Mesenchymal stem cell (in vitro differentiated cells and primary cell): ENCODE data around the gene PGA3.
"Not testable (repeated sequence)": the region's sequence is repeated elsewhere in the genome, so short reads cannot be mapped to it uniquely, and the experiment has no call there.

Experiments
- DNase-seq: peaks from one replicate; pipeline ENCODE4 v3.0.0-alpha.2; 2013
- H2AFZ ChIP-seq: one replicate; pipeline ENCODE4 v1.6.1; 2013; ENCODE audit warnings: low read depth, mild to moderate bottlenecking, control low read depth, inconsistent platforms, low read length, moderate library complexity
- H2AK5ac ChIP-seq: 2 replicates; pipeline ENCODE4 v1.6.1; 2013; ENCODE audit warnings: low read length, moderate library complexity, mild to moderate bottlenecking, inconsistent platforms; ENCODE audit not compliant: severe bottlenecking
- H2BK120ac ChIP-seq: one replicate; pipeline ENCODE4 v1.6.1; 2013; ENCODE audit warnings: low read depth, mild to moderate bottlenecking, inconsistent platforms, low read length, moderate library complexity
- H2BK12ac ChIP-seq, 2 experiments: one replicate each; pipeline ENCODE4 v1.6.1; 2013; ENCODE audit warnings: inconsistent platforms in 2 of 2, low read length in 2 of 2, mild to moderate bottlenecking in 2 of 2, moderate library complexity in 2 of 2, control low read depth in 1 of 2
- H2BK15ac ChIP-seq: one replicate; pipeline ENCODE4 v1.6.1; 2013; ENCODE audit warnings: mild to moderate bottlenecking, low read depth, inconsistent platforms; ENCODE audit not compliant: poor library complexity, severe bottlenecking
- H2BK5ac ChIP-seq: 2 replicates; pipeline ENCODE4 v1.6.1; 2013; ENCODE audit warnings: low read depth, mild to moderate bottlenecking, low read length, control low read depth, inconsistent platforms; ENCODE audit not compliant: poor library complexity, severe bottlenecking
- H3K14ac ChIP-seq, 2 experiments: one replicate each; pipeline ENCODE4 v1.6.1; 2013; ENCODE audit warnings: inconsistent platforms in 2 of 2, low read length in 2 of 2, control low read depth in 1 of 2, mild to moderate bottlenecking in 1 of 2, moderate library complexity in 1 of 2
- H3K18ac ChIP-seq, 2 experiments: one replicate each; pipeline ENCODE4 v1.6.1; 2013; ENCODE audit warnings: inconsistent platforms in 2 of 2, low read length in 2 of 2, control low read depth in 1 of 2, low read depth in 1 of 2, mild to moderate bottlenecking in 1 of 2
- H3K23ac ChIP-seq, 2 experiments: one replicate each; pipeline ENCODE4 v1.6.1; 2013; ENCODE audit warnings: inconsistent platforms in 2 of 2, low read length in 2 of 2, mild to moderate bottlenecking in 2 of 2, moderate library complexity in 2 of 2, control low read depth in 1 of 2
- H3K27ac ChIP-seq: 2 replicates; pipeline ENCODE4 v1.5.1; 2013; ENCODE audit warnings: mild to moderate bottlenecking, moderate library complexity, low read length, control low read depth, inconsistent platforms; ENCODE audit not compliant: poor library complexity, severe bottlenecking
- H3K27me3 ChIP-seq, 2 experiments: 2 replicates each; pipeline versions ENCODE4 v1.6.1 to v1.7.0; 2013; ENCODE audit warnings: low read length in 2 of 2, mild to moderate bottlenecking in 2 of 2, moderate library complexity in 2 of 2, control low read depth in 1 of 2, inconsistent platforms in 1 of 2; ENCODE audit not compliant: control insufficient read depth in 1 of 2, insufficient read depth in 1 of 2
- H3K36me3 ChIP-seq, 2 experiments: 2 replicates each; pipeline versions ENCODE4 v1.6.1 to v1.7.0; 2013; ENCODE audit warnings: low read length in 2 of 2, control low read depth in 1 of 2, inconsistent platforms in 1 of 2, low read depth in 1 of 2, mild to moderate bottlenecking in 1 of 2; ENCODE audit not compliant: insufficient read depth in 2 of 2, control insufficient read depth in 1 of 2
- H3K4ac ChIP-seq, 2 experiments: one replicate each; pipeline ENCODE4 v1.6.1; 2013; ENCODE audit warnings: inconsistent platforms in 2 of 2, low read length in 2 of 2, mild to moderate bottlenecking in 2 of 2, moderate library complexity in 2 of 2, control low read depth in 1 of 2, low read depth in 1 of 2
- H3K4me1 ChIP-seq: 2 replicates; pipeline ENCODE4 v1.6.1; 2013; ENCODE audit warnings: low read depth, low read length, control low read depth; ENCODE audit not compliant: control insufficient read depth, insufficient read depth
- H3K4me2 ChIP-seq: 2 replicates; pipeline ENCODE4 v1.6.1; 2013; ENCODE audit warnings: low read length, mild to moderate bottlenecking, inconsistent platforms; ENCODE audit not compliant: poor library complexity, severe bottlenecking
- H3K4me3 ChIP-seq, 2 experiments: 2 replicates each; pipeline versions ENCODE4 v1.5.1 to v1.7.0; 2013; ENCODE audit warnings: low read length in 2 of 2, mild to moderate bottlenecking in 2 of 2, control low read depth in 1 of 2, low read depth in 1 of 2; ENCODE audit not compliant: insufficient read depth in 1 of 2
- H3K79me1 ChIP-seq: replicated peaks from 2 replicates; pipeline ENCODE4 v1.6.1; 2013; ENCODE audit warnings: mild to moderate bottlenecking, control low read depth, low read length, inconsistent platforms; ENCODE audit not compliant: poor library complexity, severe bottlenecking
- H3K9ac ChIP-seq: 2 replicates; pipeline ENCODE4 v1.7.0; 2013; ENCODE audit warnings: mild to moderate bottlenecking, low read length, moderate library complexity
- H3K9me3 ChIP-seq: 2 replicates; pipeline ENCODE4 v1.7.0; 2013; ENCODE audit warnings: mild to moderate bottlenecking, low read length; ENCODE audit not compliant: control insufficient read depth
- H4K8ac ChIP-seq: one replicate; pipeline ENCODE4 v1.6.1; 2013; ENCODE audit warnings: inconsistent platforms, mild to moderate bottlenecking, low read length, moderate library complexity
- H4K91ac ChIP-seq: one replicate; pipeline ENCODE4 v1.6.1; 2013; ENCODE audit warnings: mild to moderate bottlenecking, low read length, inconsistent platforms
- WGBS: methylation state at CpG from one replicate; pipeline ENCODE4 v1.1.7; 2013; ENCODE audit warnings: mixed read lengths; 5-methylcytosine and 5-hydroxymethylcytosine counted together

Gene PGA3

DNA sequence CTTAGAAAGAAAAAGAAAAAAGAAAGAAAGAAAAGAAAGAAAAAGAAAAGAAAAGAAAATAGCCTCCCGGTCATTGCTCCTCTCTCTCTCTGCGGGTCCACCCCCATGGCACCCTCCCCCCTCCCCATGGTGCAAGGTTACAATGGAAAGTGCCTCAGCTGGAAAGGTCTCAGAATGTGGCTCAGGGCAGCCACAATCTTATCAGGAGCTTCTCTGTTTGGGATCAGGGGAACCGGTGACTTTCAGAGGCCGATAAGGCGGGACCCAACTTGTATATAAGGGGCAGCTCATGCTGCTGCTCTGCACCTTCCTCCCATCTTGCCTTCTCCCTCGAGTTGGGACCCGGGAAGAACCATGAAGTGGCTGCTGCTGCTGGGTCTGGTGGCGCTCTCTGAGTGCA is 18.7 kb downstream of the PGA3 start, which contains the start of gene PGA4:
Gene PGA4, plus strand, starts transcription at position 301 of the 400 bp plus-strand sequence. Its CDS starts 54 bp downstream, at position 355.
- not testable (repeated sequence) for H3K4me1 ChIP-seq, H3K4ac ChIP-seq, H2BK5ac ChIP-seq, H4K8ac ChIP-seq, H3K4me3 ChIP-seq, DNase-seq, H3K79me1 ChIP-seq, H3K36me3 ChIP-seq, H2BK120ac ChIP-seq, H2AFZ ChIP-seq, H3K9ac ChIP-seq, H3K14ac ChIP-seq, H3K27me3 ChIP-seq, H3K27ac ChIP-seq, H4K91ac ChIP-seq, H3K4me2 ChIP-seq, H2BK15ac ChIP-seq, H3K9me3 ChIP-seq, H3K23ac ChIP-seq, H2AK5ac ChIP-seq, H2BK12ac ChIP-seq, H3K18ac ChIP-seq
- no CpG with 5 or more reads among the region's 8 CpGs for WGBS

DNA sequence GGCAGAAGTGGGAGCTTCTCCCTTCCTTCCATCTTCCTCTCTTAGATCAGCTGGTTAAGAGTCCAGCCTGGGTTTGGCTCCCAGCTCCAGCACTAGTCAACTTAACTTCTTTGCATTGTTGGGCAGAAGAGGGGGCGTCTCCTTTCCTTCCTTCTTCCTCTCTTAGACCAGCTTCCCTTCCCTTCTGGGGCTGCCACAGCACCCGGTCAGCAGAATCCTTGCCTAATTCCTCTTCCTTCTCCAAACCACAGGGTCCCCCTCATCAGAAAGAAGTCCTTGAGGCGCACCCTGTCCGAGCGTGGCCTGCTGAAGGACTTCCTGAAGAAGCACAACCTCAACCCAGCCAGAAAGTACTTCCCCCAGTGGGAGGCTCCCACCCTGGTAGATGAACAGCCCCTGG is 19.4 kb downstream of the PGA3 start:
- not testable (repeated sequence) for H3K9ac ChIP-seq, H3K4me2 ChIP-seq, H3K14ac ChIP-seq, H3K36me3 ChIP-seq, H3K27me3 ChIP-seq, H2AFZ ChIP-seq, H3K4me3 ChIP-seq, H4K8ac ChIP-seq, H2BK5ac ChIP-seq, H3K4me1 ChIP-seq, H3K23ac ChIP-seq, H2AK5ac ChIP-seq, H3K9me3 ChIP-seq, H3K27ac ChIP-seq, H3K4ac ChIP-seq, H2BK12ac ChIP-seq, H2BK15ac ChIP-seq, H3K79me1 ChIP-seq, H4K91ac ChIP-seq, H3K18ac ChIP-seq, DNase-seq, H2BK120ac ChIP-seq
- WGBS, result no CpG with 5 or more reads among the region's 5 CpGs

DNA sequence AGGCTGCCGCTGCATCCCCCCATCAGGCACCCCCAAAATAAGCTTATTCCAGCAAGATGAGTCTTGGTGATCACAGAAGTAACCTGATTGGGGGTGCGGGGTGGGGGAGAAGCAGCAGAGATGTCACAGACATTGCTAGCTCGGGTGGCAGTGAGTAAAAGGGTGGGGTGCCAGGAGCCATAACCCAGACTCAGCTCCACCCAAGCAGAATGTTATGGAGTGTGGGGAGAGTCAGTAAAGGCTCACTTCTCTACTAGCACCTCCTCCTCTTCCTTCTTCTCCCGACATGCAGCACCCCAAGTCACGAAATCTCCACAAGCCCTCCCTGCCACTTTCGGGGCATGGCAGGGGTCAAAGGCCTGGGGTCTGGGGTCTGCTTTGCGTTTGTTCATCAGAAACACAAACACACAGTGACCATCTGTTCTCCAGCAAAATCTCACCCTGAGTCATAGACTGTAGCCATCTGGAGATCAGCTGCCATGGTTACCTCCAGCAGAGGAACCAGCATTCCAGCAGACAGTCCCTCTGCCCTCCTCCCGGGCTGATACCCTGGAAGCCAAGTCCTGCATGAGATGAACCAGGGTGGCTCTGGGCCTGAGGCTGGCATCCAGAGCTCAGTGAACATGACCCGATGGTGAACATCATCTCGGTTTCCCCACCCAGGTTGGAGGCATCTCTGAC is 23.3 kb downstream of the PGA3 start:
- WGBS, result no CpG with 5 or more reads among the region's 10 CpGs
- not testable (repeated sequence) for H3K18ac ChIP-seq, H3K4me1 ChIP-seq

DNA sequence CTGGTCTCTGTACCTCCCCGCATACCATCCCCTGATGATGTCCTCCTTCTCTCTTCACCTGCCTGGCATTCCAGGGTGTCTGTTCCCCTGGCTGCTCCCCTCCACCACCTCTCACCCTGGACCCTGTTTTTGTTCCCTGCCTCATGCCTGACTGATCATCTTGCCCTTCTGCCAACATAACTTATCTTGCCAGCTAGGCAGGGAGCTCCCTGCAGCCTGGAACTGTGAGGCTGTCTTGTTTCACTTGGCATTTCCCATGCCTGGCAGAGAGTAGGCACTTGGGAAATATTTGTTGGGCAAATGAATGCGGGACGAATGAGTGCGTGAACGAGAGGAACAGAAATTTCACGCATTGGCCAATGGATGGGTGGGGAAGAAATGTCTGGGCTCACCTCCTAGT is 26.1 kb downstream of the PGA3 start:
- H3K4ac ChIP-seq, H3K4me2 ChIP-seq, H2BK15ac ChIP-seq, H4K91ac ChIP-seq, DNase-seq, H3K18ac ChIP-seq, H3K27ac ChIP-seq, H3K4me1 ChIP-seq, H3K4me3 ChIP-seq, H3K79me1 ChIP-seq, H2AK5ac ChIP-seq, H3K9ac ChIP-seq, H3K36me3 ChIP-seq, H3K14ac ChIP-seq, H4K8ac ChIP-seq, H2AFZ ChIP-seq, H3K9me3 ChIP-seq, H2BK5ac ChIP-seq, H2BK12ac ChIP-seq, H3K23ac ChIP-seq, H3K27me3 ChIP-seq, H2BK120ac ChIP-seq: not testable (repeated sequence)
- no CpG with 5 or more reads among the region's 6 CpGs for WGBS

More for the DNA sequence above, 23.3 kb downstream of the PGA3 start:
- H3K36me3 ChIP-seq, H2BK15ac ChIP-seq, H4K91ac ChIP-seq, H3K4me3 ChIP-seq, H2BK12ac ChIP-seq, H3K14ac ChIP-seq, H2AFZ ChIP-seq, H2BK5ac ChIP-seq, H3K27ac ChIP-seq, H3K9me3 ChIP-seq, H3K23ac ChIP-seq, DNase-seq, H3K9ac ChIP-seq, H3K4ac ChIP-seq, H4K8ac ChIP-seq, H3K79me1 ChIP-seq, H2AK5ac ChIP-seq, H2BK120ac ChIP-seq, H3K27me3 ChIP-seq, H3K4me2 ChIP-seq: not testable (repeated sequence)
